PC-9 (cell line): Measurements from ENCODE around the gene LAMB4. TPM values are rescaled to one million over a fixed set of nuclear protein-coding genes. Genes with fewer than 3 reads are reported as not detected.

ENCODE experiments used
- BruUV-seq: library from RNA; stranded (reverse); fragments of 400-500 nt; replicated peaks from 2 replicates; lab custom pipeline; 2021; lab: Mats Ljungman, UMichigan
- CTCF ChIA-PET: fragments of 300-600 bp; sonication (Branson Sonifier 250); formaldehyde crosslinking; loops from one replicate; lab custom pipeline; 2022; ENCODE audit warnings: antibody characterized with exemption; lab: Charles Lee
- POLR2A ChIA-PET: fragments of 300-600 bp; sonication (Branson Sonifier 250); formaldehyde crosslinking; loops from one replicate; lab custom pipeline; 2022; ENCODE audit warnings: antibody characterized with exemption; ENCODE audit not compliant: unreplicated experiment; lab: Charles Lee
- DNase-seq, 2 experiments: peaks; one replicate each; pipeline versions ENCODE4 v3.0.0 to v3.0.0-alpha.2; 2015 to 2022; ENCODE audit warnings: mixed read lengths in 1 of 2
- H2AFZ ChIP-seq: fragments of 200-600 bp; sonication (generic); 2 replicates; pipeline ENCODE4 v1.8.1; 2017; ENCODE audit warnings: antibody characterized with exemption
- H3F3A ChIP-seq: fragments of 200-600 bp; sonication (generic); 2 replicates; pipeline ENCODE4 v1.8.1; 2017; ENCODE audit warnings: antibody characterized with exemption, mild to moderate bottlenecking, low read depth; ENCODE audit not compliant: insufficient read depth
- H3K27ac ChIP-seq: fragments of 200-600 bp; sonication (generic); 2 replicates; pipeline ENCODE4 v1.6.1; 2016; ENCODE audit warnings: mixed run types
- H3K27me3 ChIP-seq: fragments of 200-600 bp; sonication (generic); 2 replicates; pipeline ENCODE4 v1.6.1; 2016; ENCODE audit warnings: low read depth, mixed run types; ENCODE audit not compliant: insufficient read depth
- H3K36me3 ChIP-seq: fragments of 200-600 bp; sonication (generic); 2 replicates; pipeline ENCODE4 v1.6.1; 2016; ENCODE audit warnings: low read depth, mixed run types
- H3K4me1 ChIP-seq: fragments of 200-600 bp; sonication (generic); replicated peaks from 2 replicates; pipeline ENCODE4 v1.6.1; 2016; ENCODE audit warnings: mixed run types; ENCODE audit not compliant: insufficient read depth
- H3K4me2 ChIP-seq: fragments of 200-600 bp; sonication (generic); 2 replicates; pipeline ENCODE4 v1.6.1; 2017; ENCODE audit warnings: mixed run types
- H3K4me3 ChIP-seq: fragments of 200-600 bp; sonication (generic); 2 replicates; pipeline ENCODE4 v1.6.1; 2016; ENCODE audit warnings: mixed run types
- H3K79me2 ChIP-seq: fragments of 200-600 bp; sonication (generic); 2 replicates; pipeline ENCODE4 v1.6.1; 2017; ENCODE audit warnings: low read depth, mixed run types
- H3K9me2 ChIP-seq: fragments of 200-600 bp; sonication (generic); 2 replicates; pipeline ENCODE4 v1.8.1; 2017; ENCODE audit warnings: mild to moderate bottlenecking; ENCODE audit not compliant: insufficient read depth
- H3K9me3 ChIP-seq: fragments of 200-600 bp; sonication (generic); 2 replicates; pipeline ENCODE4 v1.8.1; 2016; ENCODE audit warnings: low read depth; ENCODE audit not compliant: insufficient read depth
- H4K20me1 ChIP-seq: fragments of 200-600 bp; sonication (generic); 2 replicates; pipeline ENCODE4 v1.8.1; 2017; ENCODE audit not compliant: insufficient read depth
- CTCF ChIP-seq: fragments of 200-600 bp; sonication (generic); conservative IDR thresholded peaks from 2 replicates; pipeline ENCODE4 v1.6.1; 2017; ENCODE audit warnings: mixed run types, antibody characterized with exemption, mild to moderate bottlenecking, moderate library complexity
- EZH2 ChIP-seq: fragments of 200-600 bp; sonication (generic); IDR thresholded peaks from 2 replicates; pipeline ENCODE4 v1.8.0; 2017; ENCODE audit warnings: antibody characterized with exemption, low read depth
- intact Hi-C: fragments of 100-400 bp; cut with micrococcal nuclease; formaldehyde crosslinking; loops from one replicate; pipeline ENCODE4 v1.10.0; 2022; ENCODE audit not compliant: unreplicated experiment
- total RNA-seq: library from RNA; stranded (reverse); gene quantifications from 2 replicates; pipeline ENCODE4 v1.2.3, GENCODE V29; 2021

LAMB4 gene
- total RNA-seq, 1 experiment from 2014 or later = 0.83 TPM

GRCh38 chr7:108004220-108005142 lies 125.7 kb downstream of the LAMB4 start:
- CTCF ChIA-PET = no interaction called here
- Histone ChIP-seq H4K20me1 (no peaks in the 10 kb centered on the region), H3K4me2 (no peak overlapping the region), H3K27ac (no peak overlapping the region), H3F3A (peaks cover 22% of the 10 kb centered on the region; the same call in 1 of the 2 replicates), H3K9me3 (no peaks in the 10 kb centered on the region), H3K27me3 (no peaks in the 10 kb centered on the region), H3K9me2 (no peaks in the 10 kb centered on the region), H3K4me1 (peaks cover 26% of the 10 kb centered on the region), H2AFZ (no peak overlapping the region), H3K79me2 (peaks cover 23% of the 10 kb centered on the region; the same call in 1 of the 2 replicates), H3K36me3 (no peaks in the 10 kb centered on the region; the same call in 1 of the 2 replicates), H3K4me3 (no peak overlapping the region)
- DNase-seq = no peak
- TF ChIP-seq EZH2 = no peak
- TF ChIP-seq CTCF = no peak
- intact Hi-C loops = loop anchor here (5.0 kb wide), 1 partner anchor 1232 kb away; no protein-coding TSS in a partner anchor
- no TSS peak for BruUV-seq
- POLR2A ChIA-PET = interaction anchor here (0.7 kb wide), 2 partner anchors 11 to 13 kb away, joined by 5 to 8 read pairs; no protein-coding TSS in a partner anchor

- Histone ChIP-seq H2AFZ (peak overlapping the region; percentile 76), H3K27me3 (no peaks in the 10 kb centered on the region), H3F3A (peaks cover 30% of the 10 kb centered on the region), H3K4me1 (peaks cover 36% of the 10 kb centered on the region), H4K20me1 (no peaks in the 10 kb centered on the region), H3K4me3 (peak overlapping the region; percentile 64), H3K27ac (no peak overlapping the region), H3K79me2 (peaks cover 23% of the 10 kb centered on the region; the same call in 1 of the 2 replicates), H3K36me3 (no peaks in the 10 kb centered on the region; the same call in 1 of the 2 replicates), H3K4me2 (peak overlapping the region; percentile 86), H3K9me3 (no peaks in the 10 kb centered on the region), H3K9me2 (no peaks in the 10 kb centered on the region)
- BruUV-seq = TSS peak; percentile 52
- ChIA-PET POLR2A (interaction anchor here (0.7 to 0.8 kb wide), 2 partner anchors 12 to 42 kb away, joined by 3 to 8 read pairs; no protein-coding TSS in a partner anchor), CTCF (interaction anchor here (0.7 kb wide), 2 partner anchors 31 to 501 kb away, joined by 8 to 13 read pairs; no protein-coding TSS in a partner anchor)
- DNase-seq = no peak
- intact Hi-C loops = loop anchor here (5.0 kb wide), 1 partner anchor 1231 kb away; no protein-coding TSS in a partner anchor
- TF ChIP-seq EZH2 = no peak
- TF ChIP-seq CTCF = no peak
These were observed 126.6 kb downstream of the LAMB4 start for GRCh38 chr7:108003599-108003935.
